ENCODE results near the gene IL1R2.

- no peak for TF ChIP-seq CTCF (IDR thresholded peaks at IDR 0.05; ENCODE audit: low read depth, low read length, poor library complexity, severe bottlenecking)
- TF ChIP-seq EZH2phosphoT487 (IDR thresholded peaks at IDR 0.05; ENCODE audit: borderline replicate concordance, low read length) = no peak
These were observed 38.2 kb downstream of the IL1R2 start for GRCh38 chr2:102029952-102030351.
